ENCODE data around the gene TAS2R30.
"Not testable (repeated sequence)": the region's sequence is repeated elsewhere in the genome, so short reads cannot be mapped to it uniquely, and the experiment has no call there.

TAS2R30 gene

GRCh38 chr12:11130999-11131398 is 3.4 kb downstream of the TAS2R30 start:
- no peak overlapping the region for H3K4me3 ChIP-seq
- TF ChIP-seq CTCF (IDR thresholded peaks at IDR 0.05), result no peak
- H3K4me1 ChIP-seq, result peaks cover 0 to 4% (median 0%) of the 10 kb centered on the region in 4 donors
- intact Hi-C loops (cut with DNase I; ENCODE audit: low total_unique reads), result no loop called here
- H3K9me3 ChIP-seq, result no peaks in the 10 kb centered on the region
- H3K36me3 ChIP-seq, result no peaks in the 10 kb centered on the region
- H3K27ac ChIP-seq, result no peak overlapping the region
- DNase-seq, result no peak
- no peaks in the 10 kb centered on the region for H3K27me3 ChIP-seq

DNA sequence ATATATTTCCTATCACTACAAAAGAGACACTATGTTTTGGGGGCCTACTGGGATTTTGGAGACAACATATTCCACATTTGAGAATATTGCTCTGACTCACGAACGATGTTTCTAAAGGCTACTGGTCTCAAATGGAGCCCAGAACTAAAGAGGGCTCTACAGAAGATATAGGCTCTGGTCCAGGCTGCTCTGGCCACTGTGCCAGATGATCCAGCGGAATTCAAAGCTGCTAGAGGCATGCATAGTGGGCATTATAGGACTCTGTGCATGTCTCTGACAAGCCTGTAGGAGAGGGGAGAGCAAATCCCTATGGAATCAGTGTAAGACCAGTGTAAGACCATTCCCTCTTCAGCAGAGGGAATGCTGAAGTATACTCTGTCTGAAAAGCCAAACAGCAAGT is 4.1 kb downstream of the TAS2R30 start:
- Histone ChIP-seq H3K27me3 (no peaks in the 10 kb centered on the region), H3K27ac (no peak overlapping the region), H3K9me3 (no peaks in the 10 kb centered on the region), H3K4me1 (peaks cover 0 to 4% (median 0%) of the 10 kb centered on the region in 4 donors), H3K36me3 (no peaks in the 10 kb centered on the region), H3K4me3 (no peak overlapping the region)
- intact Hi-C loops (cut with DNase I; ENCODE audit: low total_unique reads), result no loop called here
- TF ChIP-seq CTCF (IDR thresholded peaks at IDR 0.05), result no peak
- DNase-seq, result no peak

GRCh38 chr12:11114130-11114529 is 20.3 kb downstream of the TAS2R30 start:
- H3K27ac ChIP-seq; H3K4me3 ChIP-seq; intact Hi-C loops (cut with DNase I; ENCODE audit: low total_unique reads); H3K4me1 ChIP-seq; H3K27me3 ChIP-seq; DNase-seq; H3K36me3 ChIP-seq: not testable (repeated sequence)
- H3K9me3 ChIP-seq, result peaks cover 0 to 35% (median 0%) of the 10 kb centered on the region in 3 donors

DNA sequence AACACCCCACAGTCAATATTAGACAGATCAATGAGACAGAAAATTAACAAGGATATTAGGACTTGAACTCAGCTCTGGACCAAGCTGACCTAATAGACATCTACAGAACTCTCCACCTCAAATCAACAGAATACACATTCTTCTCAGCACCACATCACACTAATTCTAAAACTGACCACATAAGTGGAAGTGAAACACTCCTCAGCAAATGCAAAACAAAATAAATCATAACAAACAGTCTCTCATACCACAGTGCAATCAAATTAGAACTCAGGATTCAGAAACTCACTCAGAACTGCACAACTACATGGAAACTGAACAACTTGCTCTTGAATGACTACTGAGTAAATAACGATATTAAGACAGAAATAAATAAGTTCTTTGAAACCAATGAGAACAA is 23.2 kb downstream of the TAS2R30 start:
- intact Hi-C loops (cut with DNase I; ENCODE audit: low total_unique reads); H3K4me3 ChIP-seq; DNase-seq; H3K27ac ChIP-seq; H3K27me3 ChIP-seq; H3K36me3 ChIP-seq; H3K4me1 ChIP-seq: not testable (repeated sequence)
- peaks cover 0 to 13% (median 0%) of the 10 kb centered on the region in 3 donors for H3K9me3 ChIP-seq

GRCh38 chr12:11108862-11109261 is 25.6 kb downstream of the TAS2R30 start:
- intact Hi-C loops (cut with DNase I; ENCODE audit: low total_unique reads), result no loop called here
- peaks cover 0 to 13% (median 0%) of the 10 kb centered on the region in 3 donors for H3K9me3 ChIP-seq
- DNase-seq, result no peak
- peaks cover 0 to 7% (median 0%) of the 10 kb centered on the region in 3 donors for H3K36me3 ChIP-seq
- no peak overlapping the region for H3K27ac ChIP-seq
- H3K4me3 ChIP-seq, result no peak overlapping the region
- no peak for TF ChIP-seq CTCF (IDR thresholded peaks at IDR 0.05)
- H3K27me3 ChIP-seq, result no peaks in the 10 kb centered on the region
- no peaks in the 10 kb centered on the region for H3K4me1 ChIP-seq

DNA sequence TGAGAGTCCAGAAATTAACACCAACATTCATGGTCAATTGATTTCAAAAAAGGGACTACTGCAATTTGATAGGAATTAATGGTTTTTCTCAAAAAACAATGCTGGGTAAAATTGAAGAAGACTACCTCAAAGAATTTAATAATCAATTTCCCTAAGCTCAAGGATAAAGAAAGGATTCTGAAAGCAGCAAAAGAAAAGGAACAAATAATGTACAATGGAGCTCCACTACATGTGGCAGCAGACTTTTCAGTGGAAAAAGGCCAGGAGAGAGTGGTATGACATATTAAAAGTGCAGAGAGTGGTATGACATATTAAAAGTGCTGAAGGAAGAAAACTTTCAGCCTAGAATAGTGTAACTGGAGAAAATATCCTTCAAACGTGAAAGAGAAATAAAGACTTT is 26.7 kb downstream of the TAS2R30 start:
- DNase-seq, result no peak
- no peak overlapping the region for H3K4me3 ChIP-seq
- H3K27ac ChIP-seq, result no peak overlapping the region
- no peaks in the 10 kb centered on the region for H3K27me3 ChIP-seq
- TF ChIP-seq CTCF (IDR thresholded peaks at IDR 0.05), result no peak
- intact Hi-C loops (cut with DNase I; ENCODE audit: low total_unique reads), result no loop called here
- peaks cover 0 to 13% (median 0%) of the 10 kb centered on the region in 3 donors for H3K9me3 ChIP-seq
- no peaks in the 10 kb centered on the region for H3K4me1 ChIP-seq
- peaks cover 0 to 7% (median 0%) of the 10 kb centered on the region in 3 donors for H3K36me3 ChIP-seq

DNA sequence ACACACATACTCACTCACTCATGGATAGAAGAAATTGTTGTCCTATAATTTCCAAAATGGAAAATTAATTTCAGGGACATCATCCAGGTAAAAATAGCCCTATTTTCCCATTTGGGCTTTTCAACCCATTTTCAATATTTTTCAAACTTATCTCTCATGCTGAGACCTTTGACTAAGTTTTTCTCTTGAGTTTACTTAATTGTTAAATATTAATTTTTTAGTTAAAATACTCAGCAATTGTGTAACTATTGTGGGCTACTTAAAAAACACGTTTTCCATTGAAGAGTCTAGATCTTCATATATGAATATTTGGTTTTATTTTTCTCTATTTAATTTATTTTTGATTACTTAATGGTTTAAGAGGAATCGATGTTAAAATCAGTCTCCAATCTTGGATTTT is 28.2 kb downstream of the TAS2R30 start:
- no peak for TF ChIP-seq CTCF (IDR thresholded peaks at IDR 0.05)
- no peaks in the 10 kb centered on the region for H3K4me1 ChIP-seq
- no peaks in the 10 kb centered on the region for H3K27me3 ChIP-seq
- H3K36me3 ChIP-seq, result peaks cover 0 to 8% (median 0%) of the 10 kb centered on the region in 3 donors
- DNase-seq, result no peak
- H3K27ac ChIP-seq, result no peak overlapping the region
- intact Hi-C loops (cut with DNase I; ENCODE audit: low total_unique reads), result no loop called here
- H3K4me3 ChIP-seq, result no peak overlapping the region
- H3K9me3 ChIP-seq, result peaks cover 0 to 8% (median 0%) of the 10 kb centered on the region in 3 donors

All from tibial artery (tissue), 4 donors.